GM21526 (cell line): ENCODE data around the gene NOTCH1.

Experiments
- ATAC-seq: cut with Tn5 transposase; IDR thresholded peaks from one replicate; pipeline ENCODE4 v1.9.1; 2021; ENCODE audit warnings: moderate library complexity; ENCODE audit not compliant: unreplicated experiment, low FRiP score

NOTCH1 gene

GRCh38 chr9:136473354-136473721 lies 72.5 kb downstream of the NOTCH1 start:
- ATAC-seq = no peak

- no peak for ATAC-seq
These were observed 73.1 kb downstream of the NOTCH1 start for GRCh38 chr9:136472640-136473353.

- ATAC-seq = no peak
These were observed 73.9 kb downstream of the NOTCH1 start for GRCh38 chr9:136471802-136472487.

- ATAC-seq = no peak
These were observed 74.9 kb downstream of the NOTCH1 start for GRCh38 chr9:136470792-136471469.

- no peak for ATAC-seq
These were observed 75.5 kb downstream of the NOTCH1 start for GRCh38 chr9:136470356-136470755.

GRCh38 chr9:136467766-136468165 lies 78.1 kb downstream of the NOTCH1 start:
- no peak for ATAC-seq

- no peak for ATAC-seq
These were observed 79.7 kb downstream of the NOTCH1 start for GRCh38 chr9:136466155-136466541.

GRCh38 chr9:136465500-136466154 lies 80.2 kb downstream of the NOTCH1 start:
- ATAC-seq = no peak

GRCh38 chr9:136464241-136464640 lies 81.6 kb downstream of the NOTCH1 start:
- ATAC-seq = no peak

GRCh38 chr9:136463578-136463977 lies 82.3 kb downstream of the NOTCH1 start:
- ATAC-seq = no peak

GRCh38 chr9:136462664-136463063 lies 83.2 kb downstream of the NOTCH1 start:
- no peak for ATAC-seq

GRCh38 chr9:136460772-136461325 lies 85.0 kb downstream of the NOTCH1 start:
- no peak for ATAC-seq

- no peak for ATAC-seq
These were observed 86.4 kb downstream of the NOTCH1 start for GRCh38 chr9:136459425-136459824.

GRCh38 chr9:136457326-136457725 lies 88.5 kb downstream of the NOTCH1 start:
- ATAC-seq = no peak

- no peak for ATAC-seq
These were observed 89.6 kb downstream of the NOTCH1 start for GRCh38 chr9:136456258-136456657.

GRCh38 chr9:136455043-136456002 lies 90.5 kb downstream of the NOTCH1 start:
- ATAC-seq = no peak

- ATAC-seq = no peak
These were observed 91.6 kb downstream of the NOTCH1 start for GRCh38 chr9:136454026-136454796.

- no peak for ATAC-seq
These were observed 92.5 kb downstream of the NOTCH1 start for GRCh38 chr9:136453326-136453725.
